ENCODE data around the gene CDK15.

DNA sequence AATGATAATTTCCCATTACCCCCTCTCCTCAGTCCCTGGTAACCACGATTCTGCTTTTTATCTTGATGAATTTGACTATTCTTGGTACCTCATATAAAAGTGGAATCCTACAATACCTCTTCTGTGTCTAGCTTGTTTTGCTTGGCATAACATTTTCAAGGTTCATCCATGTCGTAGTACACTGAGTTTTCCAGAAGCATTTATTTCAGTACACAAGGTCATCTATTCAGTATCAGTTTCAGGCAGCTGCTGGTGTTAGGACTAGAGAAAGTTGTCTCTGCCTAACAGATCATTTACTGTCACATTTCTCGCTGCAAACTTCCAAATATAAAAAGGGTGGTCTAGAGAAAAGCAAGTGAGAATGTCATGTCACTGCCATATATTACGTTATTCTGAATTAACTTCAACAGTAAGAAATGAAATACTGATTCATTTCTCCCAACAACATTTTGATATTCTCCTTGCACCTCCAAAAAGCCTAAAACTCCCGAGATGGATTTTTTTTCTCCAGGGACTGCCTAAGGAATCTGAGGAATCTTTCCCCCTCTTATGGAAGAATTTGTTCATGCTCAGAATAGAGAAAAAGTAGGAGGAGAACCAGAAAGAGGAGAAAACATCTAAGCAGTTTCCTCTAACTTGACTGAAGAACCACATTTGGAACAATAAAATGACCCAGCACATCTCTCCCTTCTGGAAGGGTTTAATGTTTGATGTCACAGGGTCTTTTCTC is 36.0 kb downstream of the CDK15 start:
- TF ChIP-seq POLR2A (IDR thresholded peaks at IDR 0.05) (no peak), CTCF (IDR thresholded peaks at IDR 0.05) (no peak)
